Measurements from ENCODE around the gene LASP1.

DNA sequence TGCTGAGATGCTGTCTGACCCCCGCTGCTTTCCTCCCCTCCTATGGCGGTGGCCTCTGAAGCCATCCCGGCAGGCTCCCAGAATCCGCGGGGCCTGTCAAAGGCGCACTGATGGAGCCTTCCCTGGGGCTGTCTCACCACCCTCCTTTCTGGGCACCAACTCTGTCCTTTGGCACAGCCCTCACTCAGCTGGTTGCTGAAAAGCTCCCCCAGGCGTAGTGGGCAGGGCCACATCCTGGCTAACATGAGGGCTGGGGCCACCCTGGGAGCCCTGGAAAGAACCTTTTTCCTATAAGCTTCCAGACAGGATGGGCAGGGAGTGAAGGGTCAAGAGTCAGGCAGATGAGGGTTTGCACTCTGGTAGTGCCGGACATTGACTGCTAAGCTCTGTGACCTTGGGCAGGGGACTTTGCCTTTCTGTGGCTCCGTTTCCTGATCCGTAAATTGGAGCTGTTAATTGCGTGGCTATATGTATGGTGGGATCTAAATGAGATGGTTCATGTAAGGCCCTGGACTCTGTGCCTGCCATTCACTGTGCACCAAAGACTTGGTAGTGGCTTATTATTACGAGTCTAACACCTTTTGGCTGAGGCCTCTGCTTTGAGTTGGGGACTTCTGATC, 27.9 kb downstream of the LASP1 start:
- TF ChIP-seq, protein P1, sequence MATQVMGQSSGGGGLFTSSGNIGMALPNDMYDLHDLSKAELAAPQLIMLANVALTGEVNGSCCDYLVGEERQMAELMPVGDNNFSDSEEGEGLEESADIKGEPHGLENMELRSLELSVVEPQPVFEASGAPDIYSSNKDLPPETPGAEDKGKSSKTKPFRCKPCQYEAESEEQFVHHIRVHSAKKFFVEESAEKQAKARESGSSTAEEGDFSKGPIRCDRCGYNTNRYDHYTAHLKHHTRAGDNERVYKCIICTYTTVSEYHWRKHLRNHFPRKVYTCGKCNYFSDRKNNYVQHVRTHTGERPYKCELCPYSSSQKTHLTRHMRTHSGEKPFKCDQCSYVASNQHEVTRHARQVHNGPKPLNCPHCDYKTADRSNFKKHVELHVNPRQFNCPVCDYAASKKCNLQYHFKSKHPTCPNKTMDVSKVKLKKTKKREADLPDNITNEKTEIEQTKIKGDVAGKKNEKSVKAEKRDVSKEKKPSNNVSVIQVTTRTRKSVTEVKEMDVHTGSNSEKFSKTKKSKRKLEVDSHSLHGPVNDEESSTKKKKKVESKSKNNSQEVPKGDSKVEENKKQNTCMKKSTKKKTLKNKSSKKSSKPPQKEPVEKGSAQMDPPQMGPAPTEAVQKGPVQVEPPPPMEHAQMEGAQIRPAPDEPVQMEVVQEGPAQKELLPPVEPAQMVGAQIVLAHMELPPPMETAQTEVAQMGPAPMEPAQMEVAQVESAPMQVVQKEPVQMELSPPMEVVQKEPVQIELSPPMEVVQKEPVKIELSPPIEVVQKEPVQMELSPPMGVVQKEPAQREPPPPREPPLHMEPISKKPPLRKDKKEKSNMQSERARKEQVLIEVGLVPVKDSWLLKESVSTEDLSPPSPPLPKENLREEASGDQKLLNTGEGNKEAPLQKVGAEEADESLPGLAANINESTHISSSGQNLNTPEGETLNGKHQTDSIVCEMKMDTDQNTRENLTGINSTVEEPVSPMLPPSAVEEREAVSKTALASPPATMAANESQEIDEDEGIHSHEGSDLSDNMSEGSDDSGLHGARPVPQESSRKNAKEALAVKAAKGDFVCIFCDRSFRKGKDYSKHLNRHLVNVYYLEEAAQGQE (IDR thresholded peaks at IDR 0.05; ENCODE audit: low read depth), result no peak
- TF ChIP-seq ZBTB7A (IDR thresholded peaks at IDR 0.05; ENCODE audit: low read depth), result no peak
- TF ChIP-seq EP300 (IDR thresholded peaks at IDR 0.05; ENCODE audit: borderline replicate concordance), result no peak
- TF ChIP-seq, protein P2, sequence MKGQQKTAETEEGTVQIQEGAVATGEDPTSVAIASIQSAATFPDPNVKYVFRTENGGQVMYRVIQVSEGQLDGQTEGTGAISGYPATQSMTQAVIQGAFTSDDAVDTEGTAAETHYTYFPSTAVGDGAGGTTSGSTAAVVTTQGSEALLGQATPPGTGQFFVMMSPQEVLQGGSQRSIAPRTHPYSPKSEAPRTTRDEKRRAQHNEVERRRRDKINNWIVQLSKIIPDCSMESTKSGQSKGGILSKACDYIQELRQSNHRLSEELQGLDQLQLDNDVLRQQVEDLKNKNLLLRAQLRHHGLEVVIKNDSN (IDR thresholded peaks at IDR 0.05), result no peak
- TF ChIP-seq, protein P3, sequence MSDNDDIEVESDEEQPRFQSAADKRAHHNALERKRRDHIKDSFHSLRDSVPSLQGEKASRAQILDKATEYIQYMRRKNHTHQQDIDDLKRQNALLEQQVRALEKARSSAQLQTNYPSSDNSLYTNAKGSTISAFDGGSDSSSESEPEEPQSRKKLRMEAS (IDR thresholded peaks at IDR 0.05), result no peak
- TF ChIP-seq CREB1 (IDR thresholded peaks at IDR 0.05; ENCODE audit: low read depth), result no peak
- no peak for TF ChIP-seq RAD21 (IDR thresholded peaks at IDR 0.05; ENCODE audit: low read depth)
- TF ChIP-seq TAF1 (IDR thresholded peaks at IDR 0.05; ENCODE audit: low read depth), result no peak
